HG03045 (cell line): Measurements from ENCODE around the gene KSR2.

Experiments used
- ATAC-seq: cut with Tn5 transposase; IDR thresholded peaks from one replicate; pipeline ENCODE4 v1.9.1; 2021; ENCODE audit warnings: mild to moderate bottlenecking, moderate library complexity; ENCODE audit not compliant: unreplicated experiment

Gene KSR2

GRCh38 chr12:117472983-117473382 is 495.8 kb downstream of the KSR2 start:
- ATAC-seq, result no peak

GRCh38 chr12:117470804-117471203 is 498.0 kb downstream of the KSR2 start:
- no peak for ATAC-seq

GRCh38 chr12:117469883-117470483 is 498.8 kb downstream of the KSR2 start:
- no peak for ATAC-seq

GRCh38 chr12:117468016-117468415 is 500.8 kb downstream of the KSR2 start:
- ATAC-seq, result no peak

- no peak for ATAC-seq
Observed at GRCh38 chr12:117467588-117467987, 501.2 kb downstream of the KSR2 start.

GRCh38 chr12:117466677-117467362 is 502.0 kb downstream of the KSR2 start:
- no peak for ATAC-seq

GRCh38 chr12:117461732-117462131 is 507.1 kb downstream of the KSR2 start:
- no peak for ATAC-seq

- no peak for ATAC-seq
Observed at GRCh38 chr12:117459229-117459628, 509.6 kb downstream of the KSR2 start.

- ATAC-seq, result no peak
Observed at GRCh38 chr12:117457189-117457588, 511.6 kb downstream of the KSR2 start.

- no peak for ATAC-seq
Observed at GRCh38 chr12:117456076-117456475, 512.7 kb downstream of the KSR2 start.

- no peak for ATAC-seq
Observed at GRCh38 chr12:117453961-117454360, 514.8 kb downstream of the KSR2 start.

GRCh38 chr12:117452112-117452511 is 516.7 kb downstream of the KSR2 start:
- ATAC-seq, result no peak

GRCh38 chr12:117450209-117450608 is 518.6 kb downstream of the KSR2 start:
- no peak for ATAC-seq

- ATAC-seq, result no peak
Observed at GRCh38 chr12:117447665-117448366, 521.0 kb downstream of the KSR2 start.

- ATAC-seq, result no peak
Observed at GRCh38 chr12:117444781-117445180, 524.0 kb downstream of the KSR2 start.

- no peak for ATAC-seq
Observed at GRCh38 chr12:117441751-117442150, 527.0 kb downstream of the KSR2 start.

GRCh38 chr12:117440384-117440783 is 528.4 kb downstream of the KSR2 start:
- ATAC-seq, result no peak

- ATAC-seq, result no peak
Observed at GRCh38 chr12:117439531-117440001, 529.2 kb downstream of the KSR2 start.

GRCh38 chr12:117438809-117439208 is 530.0 kb downstream of the KSR2 start:
- no peak for ATAC-seq

GRCh38 chr12:117437516-117438255 is 531.1 kb downstream of the KSR2 start:
- ATAC-seq, result no peak

GRCh38 chr12:117433878-117434277 is 534.9 kb downstream of the KSR2 start:
- ATAC-seq, result no peak
